ENCODE data around the gene ANKFY1.

ANKFY1 gene

GRCh38 chr17:4166419-4166818 is 97.4 kb downstream of the ANKFY1 start (continued):
- TF ChIP-seq HIC1 (tag by site-specific recombination; IDR thresholded peaks at IDR 0.05) (no peak), ZBTB20 (tag by site-specific recombination; IDR thresholded peaks at IDR 0.05) (no peak), ZNF157 (tag by site-specific recombination; IDR thresholded peaks at IDR 0.05) (no peak), KLF16 (tag by site-specific recombination; IDR thresholded peaks at IDR 0.05) (no peak), ZBTB11 (tag by site-specific recombination; conservative IDR thresholded peaks at IDR 0.05; ENCODE audit: low read depth) (no peak), KLF1 (tag by site-specific recombination; IDR thresholded peaks at IDR 0.05) (no peak), ELK4 (IDR thresholded peaks at IDR 0.05; ENCODE audit: borderline replicate concordance, low read depth, low read length) (no peak)

- H3K27ac ChIP-seq (ENCODE audit: extremely low read depth, low read depth, low read length): no peak overlapping the region
- ChIA-PET POLR2A (interaction anchor here (1.7 kb wide), 1 partner anchor 22 kb away, joined by 6 read pairs; the partner anchor contains the start of gene CYB5D2), CTCF (no interaction called here)
- H3K36me3 ChIP-seq (ENCODE audit: control insufficient read depth in 2 of 2, insufficient read depth in 1 of 2, low read length in 2 of 2): peaks cover 19 to 67% of the 10 kb centered on the region in 2 experiments
- H3K4me1 ChIP-seq (ENCODE audit: control insufficient read depth, insufficient read depth, low read length): peaks cover 16% of the 10 kb centered on the region
- no peak overlapping the region for H3K4me3 ChIP-seq (ENCODE audit: low read depth, low read length)
- H3K9me3 ChIP-seq (ENCODE audit: control insufficient read depth, insufficient read depth, low read depth, low read length): no peaks in the 10 kb centered on the region
- no peak for TF ChIP-seq RBAK (tag by site-specific recombination; IDR thresholded peaks at IDR 0.05)
- no peak for TF ChIP-seq BCL6B (tag by site-specific recombination; IDR thresholded peaks at IDR 0.05)
- TF ChIP-seq ZNF184 (tag by site-specific recombination; IDR thresholded peaks at IDR 0.05): no peak
- no peak for TF ChIP-seq ZNF175 (tag by site-specific recombination; IDR thresholded peaks at IDR 0.05)
- TF ChIP-seq ZNF132 (tag by site-specific recombination; IDR thresholded peaks at IDR 0.05; ENCODE audit: borderline replicate concordance): no peak
- TF ChIP-seq ZNF391 (tag by site-specific recombination; IDR thresholded peaks at IDR 0.05; ENCODE audit: borderline replicate concordance, low read depth): no peak
- TF ChIP-seq KLF8 (tag by site-specific recombination; IDR thresholded peaks at IDR 0.05): no peak
- no peak for TF ChIP-seq ZNF473 (tag by site-specific recombination; IDR thresholded peaks at IDR 0.05)
Observed at GRCh38 chr17:4165301-4166010, 98.3 kb downstream of the ANKFY1 start.

All from HEK293 (cell line).